Fibroblast of the aortic adventitia (primary cell): ENCODE data around the gene CAMK1D. TPM values are rescaled to one million over a fixed set of nuclear protein-coding genes. Genes with fewer than 3 reads are reported as not detected.

ENCODE experiments used
- DNase-seq: peaks from one replicate; pipeline ENCODE4 v3.0.0-alpha.2; 2010; ENCODE audit warnings: low read depth
- H3K4me3 ChIP-seq: 2 replicates; pipeline ENCODE4 v1.5.1; 2011; ENCODE audit warnings: low read depth, mild to moderate bottlenecking, control low read depth, low read length, moderate library complexity
- CTCF ChIP-seq: IDR thresholded peaks from 2 replicates; pipeline ENCODE4 v1.5.1; 2011; ENCODE audit warnings: mild to moderate bottlenecking, low read length, control low read depth, inconsistent platforms; ENCODE audit not compliant: insufficient read depth
- total RNA-seq: library from RNA; depleted of rRNA; stranded (reverse); fragments of >200 nt; gene quantifications from 2 replicates; pipeline ENCODE4 v1.2.3, GENCODE V29; 2012; ENCODE audit warnings: low replicate concordance

Gene CAMK1D
- total RNA-seq, 1 donor = 9.8 TPM

- H3K4me3 ChIP-seq = no peak overlapping the region
- no peak for TF ChIP-seq CTCF
- no peak for DNase-seq
Measured at GRCh38 chr10:12504176-12504575, 154.8 kb downstream of the CAMK1D start.

GRCh38 chr10:12504628-12505027 lies 155.3 kb downstream of the CAMK1D start:
- H3K4me3 ChIP-seq = no peak overlapping the region
- no peak for DNase-seq
- TF ChIP-seq CTCF = no peak

GRCh38 chr10:12505683-12506082 lies 156.3 kb downstream of the CAMK1D start:
- DNase-seq = no peak
- TF ChIP-seq CTCF = no peak
- H3K4me3 ChIP-seq = no peak overlapping the region

- TF ChIP-seq CTCF = no peak
Measured at GRCh38 chr10:12507165-12507850, 158.0 kb downstream of the CAMK1D start.

GRCh38 chr10:12508165-12508564 lies 158.8 kb downstream of the CAMK1D start:
- no peak for TF ChIP-seq CTCF
- no peak for DNase-seq
- H3K4me3 ChIP-seq = no peak overlapping the region

More at GRCh38 chr10:12507165-12507850, 158.0 kb downstream of the CAMK1D start:
- no peak for DNase-seq
- no peak overlapping the region for H3K4me3 ChIP-seq

GRCh38 chr10:12509016-12509793 lies 159.9 kb downstream of the CAMK1D start:
- TF ChIP-seq CTCF = no peak
- DNase-seq = no peak
- no peak overlapping the region for H3K4me3 ChIP-seq
